Left lung (tissue), 10 donors: Measurements from ENCODE around the gene SOBP. TPM values are rescaled to one million over a fixed set of nuclear protein-coding genes. Genes with fewer than 3 reads are reported as not detected.

ENCODE experiments used
- ATAC-seq: fragments of 200-7000 bp; cut with Tn5 transposase; one replicate; pipeline ENCODE4 v1.9.1; 2020; ENCODE audit warnings: moderate library complexity
- DNase-seq, 4 donors: peaks; one replicate each; pipeline ENCODE4 v3.0.0-alpha.2; 2013 to 2020
- H3K27ac ChIP-seq, 2 donors: fragments of 200-600 bp; sonication (generic) in 1 of 2; one replicate each; pipeline versions ENCODE4 v1.5.0 to v1.8.0; 2020 to 2021
- H3K27me3 ChIP-seq, 2 donors: fragments of 200-600 bp; sonication (generic) in 1 of 2; one replicate each; pipeline versions ENCODE4 v1.5.0 to v1.8.0; 2020 to 2021
- H3K36me3 ChIP-seq, 2 donors: fragments of 200-600 bp; sonication (generic) in 1 of 2; one replicate each; pipeline versions ENCODE4 v1.5.0 to v1.8.0; 2020 to 2021
- H3K4me1 ChIP-seq, 2 donors: fragments of 200-600 bp; one replicate each; pipeline ENCODE4 v1.8.0; 2021
- H3K4me3 ChIP-seq, 2 donors: fragments of 200-600 bp; sonication (generic) in 1 of 2; one replicate each; pipeline versions ENCODE4 v1.5.0 to v1.8.0; 2020 to 2021; ENCODE audit warnings: mild to moderate bottlenecking in 1 of 2
- H3K9me3 ChIP-seq, 2 donors: fragments of 200-600 bp; sonication (generic) in 1 of 2; one replicate each; pipeline versions ENCODE4 v1.5.0 to v1.8.0; 2020 to 2021
- CTCF ChIP-seq, 2 donors: fragments of 200-600 bp; sonication (generic) in 1 of 2; IDR thresholded peaks; one replicate each; pipeline versions ENCODE4 v1.5.0 to v1.8.0; 2021; ENCODE audit warnings: antibody characterized with exemption in 2 of 2
- intact Hi-C, 2 donors: fragments of 100-400 bp; cut with DNase I; formaldehyde crosslinking; loops; one replicate each; pipeline versions ENCODE4 v1.11.2 to v1.14.2; 2022
- polyA plus RNA-seq, 6 donors: library from polyadenylated mRNA; unstranded; fragments of 120-200 nt; gene quantifications; one replicate each; pipeline ENCODE4 v1.2.1, GENCODE V29; 2013; ENCODE audit not compliant: insufficient read length in 6 of 6
- total RNA-seq, 2 donors: library from RNA; stranded (reverse); fragmentation: NEBNext Ultra II Directional; extraction: Animal tissue kit (Norgen Biotek cat#: 25700); gene quantifications; one replicate each; pipeline ENCODE4 v1.2.1, GENCODE V29; 2021
- donor health status: DM: no; HTN: yes; CAD: no.
- donor health status: DM: no; HTN: no; CAD: no.

SOBP gene
- total and polyA plus RNA-seq, 8 donors = 6.5 to 11.1 (median 8.1) TPM

- intact Hi-C loops = no loop called here
- ATAC-seq = no peak
- H3K4me1 ChIP-seq = peaks cover 0 to 30% of the 10 kb centered on the region in 2 donors
Observed at GRCh38 chr6:107644513-107644912, 154.6 kb downstream of the SOBP start.

GRCh38 chr6:107645740-107646139 lies 155.8 kb downstream of the SOBP start:
- intact Hi-C loops = no loop called here
- Histone ChIP-seq H3K4me1 (peaks cover 0 to 30% of the 10 kb centered on the region in 2 donors), H3K4me3 (no peak overlapping the region), H3K27me3 (no peaks in the 10 kb centered on the region), H3K9me3 (no peaks in the 10 kb centered on the region), H3K36me3 (no peaks in the 10 kb centered on the region), H3K27ac (no peak overlapping the region)
- DNase-seq (no peak), ATAC-seq (no peak)
- TF ChIP-seq CTCF (IDR thresholded peaks at IDR 0.05) = no peak

More at GRCh38 chr6:107644513-107644912, 154.6 kb downstream of the SOBP start:
- H3K36me3 ChIP-seq = no peaks in the 10 kb centered on the region
- no peak overlapping the region for H3K27ac ChIP-seq
- TF ChIP-seq CTCF (IDR thresholded peaks at IDR 0.05) = no peak
- H3K4me3 ChIP-seq = no peak overlapping the region
- H3K27me3 ChIP-seq = no peaks in the 10 kb centered on the region
- DNase-seq = no peak
- H3K9me3 ChIP-seq = no peaks in the 10 kb centered on the region

DNA sequence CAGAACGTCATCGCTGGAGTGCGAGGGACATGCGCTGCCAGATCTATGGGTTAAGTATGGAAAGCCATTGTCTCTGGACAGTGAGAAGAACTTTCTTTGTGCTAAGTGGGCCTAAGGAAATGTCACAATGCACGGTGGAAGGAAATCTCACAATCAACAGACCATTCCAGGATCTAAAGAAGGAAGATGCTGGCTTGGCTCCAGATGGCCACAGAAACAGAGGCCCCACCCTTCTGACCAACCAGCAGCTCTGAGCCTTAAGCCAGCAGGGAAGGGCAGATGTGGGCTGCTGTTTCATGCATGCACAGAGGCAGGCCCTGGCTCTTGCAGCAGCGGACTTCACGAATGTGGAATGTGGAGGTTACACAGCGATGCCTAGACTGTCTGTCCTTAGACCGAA lies 156.3 kb downstream of the SOBP start:
- Histone ChIP-seq H3K27ac (no peak overlapping the region), H3K4me1 (peaks cover 0 to 27% of the 10 kb centered on the region in 2 donors), H3K4me3 (no peak overlapping the region), H3K36me3 (no peaks in the 10 kb centered on the region), H3K9me3 (no peaks in the 10 kb centered on the region), H3K27me3 (no peaks in the 10 kb centered on the region)
- TF ChIP-seq CTCF (IDR thresholded peaks at IDR 0.05) = no peak
- ATAC-seq (peak; percentile 15), DNase-seq (peak in 1 of 4 donors; percentile 50)
- intact Hi-C loops = no loop called here

DNA sequence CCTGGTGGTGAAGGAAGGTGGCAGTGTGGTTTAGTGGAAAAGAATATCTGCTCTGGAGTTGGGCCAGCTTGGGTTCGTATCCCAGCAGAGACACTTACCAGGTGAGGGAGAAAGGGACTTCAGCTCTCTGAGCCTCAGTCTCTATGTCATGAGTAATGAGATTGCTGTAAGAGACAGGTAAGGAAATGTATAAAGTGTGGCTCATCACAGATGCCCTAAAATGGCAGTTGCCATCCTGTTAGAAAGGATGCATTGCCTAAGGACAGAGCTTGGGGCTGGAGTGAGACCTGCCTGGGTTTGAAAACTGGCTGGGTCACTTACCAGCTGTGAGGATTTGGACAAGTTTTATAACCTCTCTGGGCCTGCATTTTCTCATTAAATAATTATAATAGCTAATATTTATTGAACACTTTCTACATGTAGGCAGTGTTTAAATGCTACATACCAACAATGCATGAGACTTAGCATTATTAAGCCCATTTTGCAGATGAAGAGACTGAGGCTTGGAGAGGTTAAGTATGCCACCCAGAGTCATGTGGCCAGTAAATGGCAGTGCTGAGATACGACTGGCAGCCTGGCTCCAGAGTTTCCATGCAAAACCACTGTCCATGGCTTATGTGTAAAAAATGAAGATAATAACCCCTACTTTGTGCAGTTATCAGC lies 157.0 kb downstream of the SOBP start:
- Histone ChIP-seq H3K4me3 (no peak overlapping the region), H3K27ac (no peak overlapping the region)

More for the DNA sequence above, 157.0 kb downstream of the SOBP start:
- Histone ChIP-seq H3K36me3 (no peaks in the 10 kb centered on the region), H3K9me3 (no peaks in the 10 kb centered on the region), H3K27me3 (no peaks in the 10 kb centered on the region), H3K4me1 (peaks cover 0 to 20% of the 10 kb centered on the region in 2 donors)
- DNase-seq (no peak), ATAC-seq (no peak)
- intact Hi-C loops = no loop called here
- no peak for TF ChIP-seq CTCF (IDR thresholded peaks at IDR 0.05)
